Measurements from ENCODE around the gene CCDC3.

DNA sequence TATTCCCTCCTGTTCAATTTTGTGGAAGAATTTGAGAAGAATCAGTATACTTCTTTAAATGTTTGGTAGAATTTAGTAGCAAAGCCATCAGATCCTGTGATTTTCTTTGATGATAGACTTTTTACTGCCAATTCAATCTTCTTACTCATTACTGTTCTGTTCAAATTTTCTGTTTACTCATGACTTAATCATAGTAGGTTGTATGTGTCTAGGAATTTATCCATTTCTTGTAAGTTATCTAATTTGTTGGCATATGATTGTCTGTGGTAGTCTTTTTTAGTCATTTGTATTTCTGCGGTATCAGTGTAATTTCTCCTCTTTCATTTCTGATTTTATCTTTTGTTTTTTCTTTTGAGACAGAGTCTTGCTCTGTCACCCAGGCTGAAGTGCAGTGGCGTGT, 87.4 kb downstream of the CCDC3 start:
- TF ChIP-seq POLR2A (IDR thresholded peaks at IDR 0.05; ENCODE audit: low read length), result no peak
- TF ChIP-seq GATA1 (IDR thresholded peaks at IDR 0.05; ENCODE audit: low read depth, low read length), result no peak
